ENCODE results near the gene CA12.

CA12 gene

GRCh38 chr15:63401714-63402497, 20.3 kb upstream of the CA12 start:
- DNase-seq (ENCODE audit: low read depth in 2 of 2): no peak

GRCh38 chr15:63401078-63401477, 19.4 kb upstream of the CA12 start:
- peak in 1 of 2 experiments; percentile 10 for DNase-seq (ENCODE audit: low read depth in 2 of 2)

GRCh38 chr15:63398456-63398855, 16.8 kb upstream of the CA12 start:
- DNase-seq (ENCODE audit: low read depth in 2 of 2): no peak

- DNase-seq (ENCODE audit: low read depth in 2 of 2): no peak
Observed at GRCh38 chr15:63396152-63396928, 14.7 kb upstream of the CA12 start.

- DNase-seq (ENCODE audit: low read depth in 2 of 2): no peak
Observed at GRCh38 chr15:63395730-63396151, 14.1 kb upstream of the CA12 start.

- DNase-seq (ENCODE audit: low read depth in 2 of 2): no peak
Observed at GRCh38 chr15:63392361-63393009, 10.8 kb upstream of the CA12 start.

GRCh38 chr15:63391669-63392360, 10.2 kb upstream of the CA12 start:
- no peak for DNase-seq (ENCODE audit: low read depth in 2 of 2)

- no peak for DNase-seq (ENCODE audit: low read depth in 2 of 2)
Observed at GRCh38 chr15:63390689-63391088, 9.0 kb upstream of the CA12 start.

GRCh38 chr15:63389902-63390670, 8.4 kb upstream of the CA12 start:
- no peak for DNase-seq (ENCODE audit: low read depth in 2 of 2)

- no peak for DNase-seq (ENCODE audit: low read depth in 2 of 2)
Observed at GRCh38 chr15:63388511-63388910, 6.9 kb upstream of the CA12 start.

GRCh38 chr15:63387748-63388493, 6.3 kb upstream of the CA12 start:
- no peak for DNase-seq (ENCODE audit: low read depth in 2 of 2)

GRCh38 chr15:63385911-63386531, 4.4 kb upstream of the CA12 start:
- no peak for DNase-seq (ENCODE audit: low read depth in 2 of 2)

GRCh38 chr15:63384906-63385305, 3.3 kb upstream of the CA12 start:
- no peak for DNase-seq (ENCODE audit: low read depth in 2 of 2)

GRCh38 chr15:63382966-63383710, 1.5 kb upstream of the CA12 start:
- no peak for DNase-seq (ENCODE audit: low read depth in 2 of 2)

GRCh38 chr15:63380808-63381282, 801 bp downstream of the CA12 start:
- no peak for DNase-seq (ENCODE audit: low read depth in 2 of 2)

GRCh38 chr15:63380151-63380807, 1.4 kb downstream of the CA12 start:
- DNase-seq (ENCODE audit: low read depth in 2 of 2): no peak

- no peak for DNase-seq (ENCODE audit: low read depth in 2 of 2)
Observed at GRCh38 chr15:63379492-63380150, 2.0 kb downstream of the CA12 start.

GRCh38 chr15:63378946-63379345, 2.7 kb downstream of the CA12 start:
- DNase-seq (ENCODE audit: low read depth in 2 of 2): no peak

Measured in stimulated activated CD4-positive, alpha-beta T cell treated with anti-CD3 and anti-CD28 coated beads, Interleukin-12 subunit alpha, Interleukin-12 subunit beta, amount 100 ng/mL, for 24 hours (primary cell).